CD4-positive, alpha-beta T cell treated with Interleukin-4 for 1 hour (primary cell): Measurements from ENCODE around the gene UBA1.

ENCODE experiments used
- DNase-seq, 2 donors: peaks; one replicate each; pipeline ENCODE4 v3.0.0-alpha.2; 2020 to 2022

UBA1 gene

DNA sequence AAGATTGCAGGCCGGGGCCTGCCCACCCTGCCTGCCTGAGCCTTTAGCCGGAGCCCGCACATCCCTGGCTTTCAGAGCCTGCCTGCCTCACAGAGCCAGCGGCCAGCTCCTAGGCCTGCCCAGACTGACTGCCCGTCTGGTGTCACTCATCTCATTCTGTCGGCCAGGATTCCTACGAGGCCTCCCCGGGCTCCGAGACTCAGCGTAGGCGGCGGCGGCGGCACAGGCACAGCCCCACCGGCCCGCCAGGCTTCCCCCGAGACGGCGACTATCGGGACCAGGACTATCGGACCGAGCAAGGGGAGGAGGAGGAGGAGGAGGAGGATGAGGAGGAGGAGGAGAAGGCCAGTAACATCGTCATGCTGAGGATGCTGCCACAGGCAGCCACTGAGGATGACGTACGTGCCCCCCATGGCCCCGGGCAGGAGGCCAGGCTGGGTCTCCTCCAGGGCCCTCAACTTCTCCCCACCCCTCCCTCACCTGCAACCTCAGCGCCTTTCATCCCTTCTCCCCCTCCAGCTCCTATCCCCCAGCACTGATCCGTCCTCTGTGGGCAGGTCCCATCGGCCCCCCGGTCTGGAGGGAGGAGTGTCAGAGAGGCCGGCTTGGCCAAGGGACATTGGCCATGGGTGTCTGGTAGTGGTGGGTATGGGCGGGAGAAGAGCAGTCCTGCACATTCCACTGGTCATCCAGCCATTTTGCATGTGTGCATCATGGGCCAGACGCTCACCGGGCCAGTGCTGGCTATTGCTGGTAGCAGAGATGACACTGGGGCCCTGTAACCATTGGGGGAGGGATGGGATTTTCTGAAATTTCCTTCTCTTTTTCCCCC lies 22.6 kb upstream of the UBA1 start:
- DNase-seq, result no peak

DNA sequence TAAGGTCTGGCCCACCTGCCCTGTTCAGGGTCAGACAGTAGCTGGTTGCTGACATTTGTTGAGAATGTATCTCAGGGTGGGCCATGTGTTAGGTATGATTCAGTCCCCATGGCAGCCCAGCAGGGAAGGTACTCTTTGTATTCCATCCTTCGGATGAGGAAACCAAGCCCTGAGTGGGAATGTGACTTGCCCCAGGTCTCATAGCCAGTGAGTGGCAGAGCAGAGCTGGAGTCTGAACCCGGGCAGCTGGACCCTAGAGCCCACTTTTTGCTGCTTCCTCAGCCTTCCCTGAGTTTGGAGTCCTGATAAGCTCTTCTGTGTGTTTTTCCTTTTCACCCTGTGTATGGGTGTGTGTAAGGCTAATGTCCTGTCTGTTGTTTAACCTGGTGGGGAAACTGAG lies 21.6 kb upstream of the UBA1 start:
- DNase-seq, result no peak

DNA sequence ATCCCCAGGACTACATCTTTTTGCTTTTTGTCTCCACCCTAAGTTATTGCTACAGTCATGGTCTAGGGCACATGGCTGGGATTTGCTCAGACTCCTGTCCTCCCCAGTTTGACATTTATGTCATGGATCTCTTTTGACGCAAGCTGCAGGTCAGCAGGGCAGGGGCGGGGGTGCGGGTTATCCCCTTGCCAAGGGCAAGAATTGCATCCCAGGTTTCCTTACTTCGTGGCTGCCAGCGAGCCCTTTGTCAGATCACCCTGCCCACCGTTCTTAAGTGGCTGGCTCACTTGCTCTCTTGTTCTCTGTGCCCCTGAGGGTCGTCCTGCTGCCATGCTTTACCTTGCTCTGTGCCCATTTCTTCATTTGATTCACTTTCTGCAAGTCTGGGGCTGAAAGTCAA lies 21.1 kb upstream of the UBA1 start:
- no peak for DNase-seq

DNA sequence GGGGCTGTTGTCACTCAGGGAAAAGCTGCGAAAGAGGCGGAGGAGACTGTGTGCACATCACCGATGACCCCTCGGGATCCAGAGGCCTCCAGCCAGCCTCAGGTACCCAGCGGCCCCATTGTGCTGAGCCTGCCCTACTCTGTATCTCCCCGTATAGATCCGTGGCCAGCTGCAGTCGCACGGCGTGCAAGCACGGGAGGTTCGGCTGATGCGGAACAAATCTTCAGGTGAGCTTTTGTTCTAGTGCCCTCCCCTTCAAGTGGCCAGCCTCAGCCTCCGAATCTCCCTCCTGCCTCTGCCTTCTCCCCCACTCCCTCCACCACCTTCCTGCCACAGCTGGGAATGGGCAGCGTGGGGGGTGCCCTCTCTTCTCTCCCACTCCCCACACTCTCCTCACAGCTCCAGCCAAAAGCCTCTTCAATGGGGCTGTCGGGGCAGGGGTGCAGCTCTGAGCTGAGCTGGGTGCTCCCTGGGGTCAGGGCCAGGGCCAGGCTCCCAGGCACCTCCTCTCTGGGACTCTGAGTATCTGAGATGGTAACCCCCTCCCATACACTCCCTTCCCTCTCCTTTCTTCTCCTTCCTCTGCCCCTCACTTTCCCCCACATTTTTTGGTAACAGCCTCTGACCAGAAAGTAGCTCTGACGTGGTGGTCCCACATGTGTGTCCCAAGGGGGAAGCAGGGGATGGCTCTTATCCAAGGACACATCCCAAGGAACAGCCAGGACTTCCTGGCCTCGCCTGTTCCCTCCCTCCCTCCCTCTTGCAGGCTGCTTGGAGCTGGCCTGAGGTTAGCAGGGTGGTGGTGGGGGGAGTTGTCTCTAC lies 20.4 kb upstream of the UBA1 start:
- DNase-seq, result no peak

DNA sequence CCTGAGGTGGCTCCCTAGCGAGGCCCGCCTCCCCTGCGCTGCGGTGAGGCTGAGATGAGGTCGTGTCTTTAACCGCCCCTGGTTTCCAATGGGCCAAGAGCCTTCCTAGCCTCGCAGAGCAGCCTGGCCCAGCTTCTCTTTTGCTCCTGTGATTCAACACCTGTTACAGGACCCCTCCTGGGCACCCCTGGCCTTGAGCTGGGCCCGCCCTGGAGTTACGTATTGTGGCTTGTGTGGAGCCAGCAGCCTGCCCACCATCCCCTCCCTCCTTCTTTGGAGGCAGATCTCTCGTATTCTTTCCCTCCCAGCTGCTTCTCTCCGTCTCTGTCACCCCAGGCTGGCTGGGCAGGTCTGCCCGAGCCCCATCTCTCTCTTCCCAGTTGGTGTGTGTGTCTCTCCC lies 19.3 kb upstream of the UBA1 start:
- no peak for DNase-seq

DNA sequence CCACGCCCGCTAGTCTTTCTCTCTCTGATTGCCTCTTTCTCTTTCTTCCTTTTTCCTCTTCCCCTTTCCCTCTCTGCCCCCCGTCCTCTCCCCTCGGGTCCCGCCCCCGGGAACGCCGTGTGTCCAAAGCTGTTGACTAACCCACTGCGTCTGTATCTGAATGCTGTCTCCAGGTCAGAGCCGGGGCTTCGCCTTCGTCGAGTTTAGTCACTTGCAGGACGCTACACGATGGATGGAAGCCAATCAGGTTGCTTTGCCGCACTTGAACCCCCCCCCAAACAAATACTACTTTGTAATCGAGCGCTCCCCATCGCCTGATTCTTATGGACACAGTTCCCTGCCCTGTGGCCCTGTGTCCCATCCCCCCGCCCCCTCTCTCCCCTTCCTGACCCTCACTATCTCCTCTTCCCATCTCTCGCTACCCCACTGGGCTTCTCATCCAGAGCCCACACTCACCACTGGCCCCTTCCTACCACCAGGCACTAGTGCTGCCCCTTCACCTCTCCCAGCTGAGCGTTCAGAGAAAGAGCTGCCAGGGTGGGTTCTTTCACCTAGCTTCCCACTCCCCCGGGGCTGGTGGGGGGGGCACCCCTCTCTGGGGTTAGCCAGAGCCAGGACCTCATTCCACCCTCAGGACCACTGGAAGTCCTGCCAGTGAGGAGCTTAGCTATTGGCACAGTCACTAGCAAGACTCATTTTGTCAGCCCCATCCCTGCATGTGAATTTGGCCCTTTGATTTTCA lies 18.6 kb upstream of the UBA1 start:
- no peak for DNase-seq

DNA sequence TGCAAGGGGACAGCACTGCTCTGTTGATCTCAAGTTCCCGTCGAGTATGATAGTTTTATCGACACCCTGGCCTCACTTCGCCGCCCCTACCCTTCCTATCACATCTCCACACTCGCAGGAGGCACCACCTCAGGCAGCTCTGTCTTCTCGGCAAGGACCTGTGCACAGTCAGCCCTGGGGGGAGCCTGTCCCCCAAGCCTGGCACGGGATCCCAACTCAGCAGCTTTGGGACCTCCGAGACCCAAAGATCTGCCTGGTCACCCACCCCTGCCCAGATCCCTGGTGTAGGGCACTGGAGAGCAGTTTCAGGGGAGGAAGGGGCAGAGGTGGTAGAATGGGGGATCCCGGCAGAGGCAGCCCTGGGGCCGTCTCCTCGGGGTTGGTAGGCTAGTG lies 18.0 kb upstream of the UBA1 start:
- no peak for DNase-seq

DNA sequence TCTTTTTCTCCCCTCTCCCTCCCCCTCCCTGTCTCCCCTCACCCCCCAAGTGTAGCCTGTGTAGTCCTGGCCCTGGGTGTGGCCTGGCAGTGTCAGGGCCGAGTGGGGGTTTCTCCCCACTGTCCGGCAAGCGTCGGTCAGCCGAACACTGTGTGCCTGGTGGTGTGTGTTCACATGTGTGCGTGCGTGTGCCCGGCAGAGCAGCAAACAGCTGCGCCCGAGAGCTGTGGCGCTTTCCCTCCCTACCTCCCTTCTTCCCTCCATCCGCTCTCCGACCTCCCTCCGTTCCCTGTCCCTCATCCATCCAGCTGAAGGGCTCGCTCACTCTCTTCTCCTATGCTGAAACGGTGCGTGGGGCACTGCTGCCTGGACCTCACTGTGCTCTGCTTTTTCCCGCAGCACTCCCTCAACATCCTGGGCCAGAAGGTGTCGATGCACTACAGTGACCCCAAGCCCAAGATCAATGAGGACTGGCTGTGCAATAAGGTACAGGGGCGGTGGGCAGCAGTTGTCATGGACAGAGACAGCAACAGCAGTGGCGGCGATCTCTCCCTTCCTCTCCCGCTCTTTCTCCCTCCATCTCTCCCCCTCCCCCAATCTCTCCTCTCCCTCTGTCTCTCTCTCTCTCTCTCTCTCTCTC lies 17.4 kb upstream of the UBA1 start:
- no peak for DNase-seq

DNA sequence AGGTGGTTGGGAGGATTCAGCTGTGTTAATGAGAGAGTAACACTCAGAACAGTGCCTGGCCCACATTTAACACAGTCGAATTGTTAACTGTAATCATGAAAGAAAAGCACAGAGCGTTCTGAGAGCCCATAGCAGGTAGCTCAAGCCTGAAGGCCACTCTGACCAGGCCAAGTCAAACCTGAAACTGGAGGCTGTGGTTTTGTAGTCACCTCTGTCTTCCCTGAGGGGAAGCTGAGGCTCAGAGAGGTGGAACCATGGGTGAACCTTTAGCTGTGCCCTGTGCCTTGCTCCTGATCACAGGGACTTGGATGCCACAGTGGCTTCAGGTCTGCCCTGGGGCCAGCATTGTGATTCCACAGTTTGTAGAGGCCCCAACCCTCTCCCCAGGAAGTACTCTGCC lies 16.6 kb upstream of the UBA1 start:
- no peak for DNase-seq

DNA sequence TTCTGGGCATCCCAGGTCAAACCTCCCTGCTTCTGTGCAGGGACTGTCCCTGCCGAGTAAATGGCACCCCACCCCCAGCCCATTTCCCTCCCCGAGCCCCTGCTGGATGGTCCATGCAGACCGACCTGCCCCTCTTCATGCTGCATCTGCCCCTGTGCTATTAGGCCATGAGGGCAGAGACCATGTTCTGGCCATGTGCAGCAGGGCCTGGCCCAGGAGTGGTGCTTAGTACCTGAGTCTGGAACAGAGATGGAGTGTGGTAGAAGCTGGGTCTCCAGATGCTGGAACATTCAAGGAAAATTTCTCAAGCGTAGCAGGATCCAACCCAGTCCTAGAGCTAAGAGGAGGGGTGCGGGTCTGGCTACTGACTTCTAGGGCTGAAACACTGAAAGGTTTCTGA lies 15.3 kb upstream of the UBA1 start:
- DNase-seq, result no peak

DNA sequence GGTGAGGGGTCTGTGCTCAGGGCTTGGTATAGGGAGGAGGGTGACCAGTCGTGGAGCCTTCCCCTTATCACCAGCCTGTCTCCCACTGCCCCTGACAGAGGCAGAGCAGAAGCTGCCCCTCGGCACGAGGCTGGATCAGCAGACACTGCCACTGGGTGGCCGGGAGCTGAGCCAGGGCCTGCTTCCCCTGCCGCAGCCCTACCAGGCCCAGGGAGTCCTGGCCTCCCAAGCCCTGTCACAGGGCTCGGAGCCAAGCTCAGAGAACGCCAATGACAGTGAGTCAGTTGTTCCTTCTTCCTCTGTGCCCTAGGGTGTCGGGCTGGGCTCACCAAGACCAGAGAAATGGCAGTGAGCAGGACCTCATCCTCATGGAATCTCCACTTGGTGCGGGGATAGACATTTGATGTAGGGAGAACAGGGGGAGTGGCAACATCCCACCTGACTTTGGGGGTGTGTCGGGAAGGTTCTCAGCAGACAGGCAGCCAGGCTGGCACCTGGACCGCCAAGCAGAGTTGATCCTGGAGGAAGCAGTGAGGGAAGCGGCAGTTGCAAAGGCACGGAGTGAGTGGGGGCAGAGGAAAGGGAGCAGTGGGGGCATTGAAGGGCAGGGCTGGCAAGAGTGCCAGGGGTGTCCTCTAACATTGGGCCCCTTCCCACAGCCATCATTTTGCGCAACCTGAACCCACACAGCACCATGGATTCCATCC lies 14.3 kb upstream of the UBA1 start:
- no peak for DNase-seq

DNA sequence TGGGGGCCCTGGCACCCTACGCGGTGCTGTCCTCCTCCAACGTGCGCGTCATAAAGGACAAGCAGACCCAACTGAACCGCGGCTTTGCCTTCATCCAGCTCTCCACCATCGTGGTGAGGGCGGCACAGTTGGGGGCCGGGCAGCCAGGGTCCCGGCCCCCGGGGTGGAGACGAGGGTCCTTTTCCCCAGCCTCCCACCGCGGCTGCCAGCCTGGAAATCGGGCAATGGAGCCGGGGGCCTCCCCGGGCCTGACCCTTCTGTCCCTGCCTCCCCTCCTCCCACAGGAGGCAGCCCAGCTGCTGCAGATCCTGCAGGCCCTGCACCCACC lies 13.7 kb upstream of the UBA1 start:
- no peak for DNase-seq

DNA sequence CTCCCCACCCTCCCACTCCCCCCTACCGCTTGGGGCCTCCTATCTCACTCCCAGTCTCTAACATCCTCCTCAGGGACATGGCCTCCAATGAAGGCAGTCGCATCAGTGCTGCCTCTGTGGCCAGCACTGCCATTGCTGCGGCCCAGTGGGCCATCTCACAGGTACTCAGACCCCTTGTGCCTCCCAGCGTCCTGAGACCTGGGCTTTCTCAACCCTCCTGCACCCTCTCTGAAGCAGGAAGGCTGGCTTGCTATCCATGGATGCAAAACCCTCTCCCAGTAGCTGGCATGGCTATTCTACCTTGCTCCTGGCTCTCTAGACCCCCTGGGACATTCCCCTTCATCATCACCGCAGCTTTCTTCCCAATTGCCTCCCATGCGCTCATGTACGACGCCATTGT lies 13.3 kb upstream of the UBA1 start:
- no peak for DNase-seq

DNA sequence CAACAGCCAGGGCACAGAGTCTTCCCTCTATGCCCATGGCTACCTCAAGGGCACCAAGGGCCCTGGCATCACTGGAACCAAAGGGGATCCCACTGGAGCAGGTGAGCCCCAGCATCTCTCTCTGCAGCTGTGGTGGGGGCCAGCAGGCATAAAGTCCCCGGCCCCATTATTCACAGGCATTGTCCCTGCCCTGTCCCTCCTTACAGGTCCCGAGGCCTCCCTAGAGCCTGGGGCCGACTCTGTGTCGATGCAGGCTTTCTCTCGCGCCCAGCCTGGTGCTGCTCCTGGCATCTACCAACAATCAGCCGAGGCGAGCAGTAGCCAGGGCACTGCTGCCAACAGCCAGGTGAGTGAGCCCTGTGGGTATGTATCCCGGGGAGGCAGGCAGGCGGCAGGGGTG lies 12.3 kb upstream of the UBA1 start:
- no peak for DNase-seq

DNA sequence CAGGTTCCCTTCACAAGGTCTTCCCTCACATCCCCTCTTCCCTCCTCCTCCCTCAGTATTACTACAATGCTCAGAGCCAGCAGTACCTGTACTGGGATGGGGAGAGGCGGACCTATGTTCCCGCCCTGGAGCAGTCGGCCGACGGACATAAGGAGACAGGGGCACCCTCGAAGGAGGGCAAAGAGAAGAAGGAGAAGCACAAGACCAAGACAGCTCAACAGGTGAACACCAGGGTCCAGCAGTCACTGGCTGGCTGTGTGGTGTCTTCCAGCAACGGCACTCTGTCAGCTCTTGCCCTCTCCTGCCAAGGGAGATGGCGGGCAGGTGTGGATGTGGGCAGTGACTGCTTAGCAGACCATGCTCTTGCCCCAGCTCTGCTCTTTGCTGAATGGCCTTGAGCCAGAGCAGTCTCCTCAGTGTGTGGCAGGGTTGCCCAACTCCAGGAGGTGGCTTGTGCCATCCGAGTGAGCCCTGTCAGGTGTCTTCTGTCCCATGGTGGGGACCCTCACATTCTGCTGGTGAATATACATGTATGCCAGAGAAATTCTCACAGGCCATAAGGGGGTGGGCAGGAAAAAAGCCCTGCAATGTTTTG lies 11.4 kb upstream of the UBA1 start:
- DNase-seq, result no peak

DNA sequence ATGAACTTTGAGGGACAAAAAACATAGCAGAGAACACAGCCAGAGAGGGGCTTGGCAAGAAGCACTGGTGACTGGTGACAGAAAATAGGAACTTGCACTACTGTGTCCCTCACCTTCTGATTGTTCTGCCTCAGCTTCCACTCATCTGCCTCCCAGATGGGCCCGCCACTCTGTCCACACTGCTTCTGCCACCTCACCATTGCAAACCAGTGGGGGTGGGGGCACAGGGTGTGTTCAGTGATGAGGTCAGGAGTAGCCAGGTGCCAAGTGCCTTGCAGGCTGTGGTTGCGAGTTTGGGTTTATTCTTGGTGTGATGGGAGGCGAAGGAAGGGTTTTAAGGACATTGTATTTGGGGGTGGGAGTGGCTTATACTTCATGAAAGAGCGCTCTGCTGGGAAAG lies 9.1 kb upstream of the UBA1 start:
- no peak for DNase-seq

DNA sequence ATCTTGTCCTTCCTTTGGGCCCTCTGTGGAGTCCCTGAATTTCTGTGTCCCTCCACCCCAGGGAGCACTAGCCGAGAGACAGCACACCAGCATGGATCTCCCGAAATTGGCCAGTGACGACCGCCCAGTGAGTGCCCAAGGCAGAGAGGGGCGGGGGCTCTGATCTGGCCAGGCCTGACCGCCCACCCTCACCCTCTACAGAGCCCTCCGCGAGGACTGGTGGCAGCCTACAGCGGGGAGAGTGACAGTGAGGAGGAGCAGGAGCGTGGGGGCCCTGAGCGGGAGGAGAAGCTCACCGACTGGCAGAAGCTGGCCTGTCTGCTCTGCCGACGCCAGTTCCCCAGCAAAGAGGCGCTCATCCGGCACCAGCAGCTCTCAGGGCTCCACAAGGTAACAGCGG lies 8.4 kb upstream of the UBA1 start:
- no peak for DNase-seq

DNA sequence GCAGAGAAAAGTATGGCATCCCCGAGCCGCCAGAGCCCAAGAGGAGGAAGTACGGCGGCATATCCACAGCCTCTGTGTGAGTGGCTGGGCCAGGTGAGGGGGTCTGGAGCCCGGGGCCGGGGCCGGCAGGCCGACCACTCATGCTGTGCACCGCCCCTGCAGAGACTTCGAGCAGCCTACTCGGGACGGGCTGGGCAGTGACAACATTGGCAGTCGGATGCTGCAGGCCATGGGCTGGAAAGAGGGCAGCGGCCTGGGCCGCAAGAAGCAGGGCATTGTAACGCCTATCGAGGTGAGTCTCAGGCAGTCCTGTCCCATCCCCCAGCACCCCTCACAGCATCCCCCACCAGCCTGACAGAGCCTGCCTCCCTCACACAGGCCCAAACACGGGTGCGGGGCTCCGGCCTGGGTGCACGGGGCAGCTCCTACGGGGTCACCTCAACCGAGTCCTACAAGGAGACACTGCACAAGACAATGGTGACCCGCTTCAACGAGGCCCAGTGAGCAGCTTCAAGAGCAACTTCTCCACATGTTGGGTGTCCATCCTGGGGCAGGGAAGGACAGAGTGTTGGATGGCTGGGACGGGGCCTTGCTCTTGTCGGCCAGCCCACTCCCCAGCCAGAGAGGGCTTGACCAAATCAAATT lies 7.4 kb upstream of the UBA1 start:
- no peak for DNase-seq

DNA sequence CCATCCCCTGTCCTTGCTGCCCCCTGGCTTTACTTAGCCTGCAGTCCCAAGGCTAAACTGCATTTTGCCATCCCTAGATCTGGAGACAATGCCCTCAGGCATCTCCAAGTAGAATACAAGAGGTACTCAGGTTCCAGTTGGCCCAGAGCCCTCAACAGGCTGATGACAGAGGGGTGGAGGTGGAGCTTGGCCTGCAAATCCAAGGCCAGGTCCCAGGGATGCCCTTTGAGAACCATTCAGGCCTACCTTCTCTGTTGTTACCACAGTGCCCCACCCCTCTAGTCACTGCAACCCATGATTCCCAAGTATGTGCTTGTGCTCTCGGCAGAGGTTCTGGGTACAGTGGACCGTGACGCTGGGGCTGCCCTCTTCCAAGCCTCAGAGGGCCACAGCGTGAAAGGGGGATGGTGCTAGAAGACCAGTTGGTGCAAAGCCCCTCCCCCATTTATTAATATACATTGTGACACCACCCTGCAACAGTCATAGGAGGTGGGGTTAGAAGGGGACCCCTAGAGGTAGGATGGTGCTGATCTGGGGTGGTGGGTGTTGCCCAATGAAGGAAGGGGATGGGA lies 6.4 kb upstream of the UBA1 start:
- DNase-seq, result no peak

DNA sequence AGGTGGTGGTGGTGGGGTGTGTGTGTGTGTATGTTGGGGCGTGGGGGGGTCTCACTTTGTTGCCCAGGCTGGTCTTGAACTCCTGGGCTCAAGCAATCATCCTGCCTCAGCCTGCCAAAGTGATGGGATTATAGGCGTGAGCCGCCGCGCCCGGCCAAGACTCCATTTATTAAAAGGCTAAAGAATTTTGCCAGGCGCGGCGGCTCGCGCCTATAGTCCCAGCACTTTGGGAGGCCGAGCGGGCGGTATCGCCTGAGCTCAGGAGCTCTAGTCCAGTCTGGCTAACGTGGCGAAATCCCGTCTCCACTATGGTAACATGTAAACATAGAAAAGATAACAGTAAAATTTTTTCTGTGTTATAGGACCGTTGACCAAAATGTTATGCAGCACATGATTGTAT lies 3.7 kb upstream of the UBA1 start:
- no peak for DNase-seq
